HEK293 (cell line): ENCODE data around the gene ASIC1.

Experiments used
- SCRT1 ChIP-seq: fragments of 450-650 bp; formaldehyde crosslinking; IDR thresholded peaks from 2 replicates; pipeline ENCODE4 v1.5.1; 2016; ENCODE audit warnings: missing biosample characterization, missing genetic modification characterization, borderline replicate concordance
- ZBTB49 ChIP-seq: fragments of 450-650 bp; formaldehyde crosslinking; IDR thresholded peaks from 2 replicates; pipeline ENCODE4 v1.5.1; 2016; ENCODE audit warnings: missing biosample characterization, missing genetic modification characterization, low read depth
- ZNF529 ChIP-seq: fragments of 450-650 bp; formaldehyde crosslinking; IDR thresholded peaks from 2 replicates; pipeline ENCODE4 v1.5.1; 2017; ENCODE audit warnings: missing genetic modification characterization, missing biosample characterization; ENCODE audit not compliant: insufficient replicate concordance

DNA sequence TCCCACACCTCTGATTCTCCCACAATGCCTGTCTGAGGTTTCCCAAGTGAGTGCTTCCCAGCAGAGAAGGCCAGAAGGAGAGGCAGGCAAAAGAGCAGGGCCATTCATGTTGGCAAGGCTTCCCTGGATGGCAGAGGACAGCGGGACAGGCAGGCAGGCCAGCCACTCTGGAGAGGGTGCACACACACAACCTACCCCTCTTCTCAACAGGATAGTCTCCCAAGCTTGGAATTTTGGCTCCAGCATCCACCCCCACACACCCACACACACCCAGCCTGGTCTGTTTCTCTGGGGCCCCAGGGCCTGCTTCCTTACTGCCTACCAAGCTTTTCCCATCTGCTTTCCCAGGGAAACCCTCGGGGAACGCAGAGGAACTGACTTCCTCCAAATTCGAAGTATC lies 16.7 kb upstream of the ASIC1 start:
- TF ChIP-seq SCRT1 (tag by site-specific recombination) = no peak
- TF ChIP-seq ZBTB49 (tag by site-specific recombination) = no peak
- no peak for TF ChIP-seq ZNF529 (tag by site-specific recombination)
